Measurements from ENCODE around the gene ISLR.

DNA sequence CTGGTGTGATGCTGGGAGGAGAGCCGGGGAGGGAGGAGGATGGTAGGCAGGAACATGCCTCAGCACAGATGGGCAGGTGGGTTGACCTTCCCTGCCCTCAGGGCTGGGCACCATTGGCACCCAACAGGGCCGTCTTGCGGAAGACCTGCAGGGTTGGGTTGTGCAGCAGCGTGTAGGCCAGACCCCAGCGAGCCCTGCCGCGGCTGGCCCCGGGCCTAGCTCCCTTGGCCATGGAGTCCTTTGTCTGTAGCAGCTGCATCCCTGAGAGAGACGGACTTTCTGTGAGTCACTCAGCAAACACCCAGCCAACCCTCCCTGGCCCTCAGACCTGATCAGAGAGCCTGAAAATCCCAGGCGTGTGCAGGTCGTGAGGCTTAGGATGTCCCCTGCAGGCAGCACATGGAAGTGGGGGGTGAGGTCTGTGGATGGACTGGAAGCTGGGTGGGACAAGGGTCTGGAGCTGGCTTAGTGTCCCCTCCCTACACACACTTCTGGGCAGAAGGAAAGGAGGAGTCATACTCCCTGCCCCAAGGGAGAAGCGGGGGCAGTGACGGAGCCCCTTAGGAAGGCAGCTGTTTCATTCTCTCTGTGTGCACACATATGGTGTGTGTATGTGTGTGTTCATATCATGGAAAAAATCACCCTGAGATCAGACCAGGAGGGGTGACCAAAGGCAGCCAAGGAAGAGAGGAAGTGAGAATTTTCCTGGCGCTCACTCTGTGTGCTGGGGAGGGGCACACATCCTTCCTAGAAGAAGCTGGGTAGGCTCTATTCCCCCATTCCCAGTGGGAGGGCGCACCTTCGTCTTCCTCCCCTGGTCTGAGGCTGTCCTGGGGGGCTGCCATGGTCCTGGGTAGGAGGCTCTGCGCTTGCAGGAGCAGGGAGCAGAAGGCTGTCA, 6.7 kb downstream of the ISLR start:
- no peak for TF ChIP-seq POLR2A (IDR thresholded peaks at IDR 0.05)
- TF ChIP-seq, protein P1, sequence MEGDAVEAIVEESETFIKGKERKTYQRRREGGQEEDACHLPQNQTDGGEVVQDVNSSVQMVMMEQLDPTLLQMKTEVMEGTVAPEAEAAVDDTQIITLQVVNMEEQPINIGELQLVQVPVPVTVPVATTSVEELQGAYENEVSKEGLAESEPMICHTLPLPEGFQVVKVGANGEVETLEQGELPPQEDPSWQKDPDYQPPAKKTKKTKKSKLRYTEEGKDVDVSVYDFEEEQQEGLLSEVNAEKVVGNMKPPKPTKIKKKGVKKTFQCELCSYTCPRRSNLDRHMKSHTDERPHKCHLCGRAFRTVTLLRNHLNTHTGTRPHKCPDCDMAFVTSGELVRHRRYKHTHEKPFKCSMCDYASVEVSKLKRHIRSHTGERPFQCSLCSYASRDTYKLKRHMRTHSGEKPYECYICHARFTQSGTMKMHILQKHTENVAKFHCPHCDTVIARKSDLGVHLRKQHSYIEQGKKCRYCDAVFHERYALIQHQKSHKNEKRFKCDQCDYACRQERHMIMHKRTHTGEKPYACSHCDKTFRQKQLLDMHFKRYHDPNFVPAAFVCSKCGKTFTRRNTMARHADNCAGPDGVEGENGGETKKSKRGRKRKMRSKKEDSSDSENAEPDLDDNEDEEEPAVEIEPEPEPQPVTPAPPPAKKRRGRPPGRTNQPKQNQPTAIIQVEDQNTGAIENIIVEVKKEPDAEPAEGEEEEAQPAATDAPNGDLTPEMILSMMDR (IDR thresholded peaks at IDR 0.05) = no peak

Data from body of pancreas (tissue), 4 donors.